LoVo (cell line): ENCODE measurements around the gene EFNB2.

ENCODE experiments used
- DNase-seq: peaks from one replicate; pipeline ENCODE4 v3.0.0-alpha.2; 2016; ENCODE audit warnings: low spot score

The EFNB2 gene

DNA sequence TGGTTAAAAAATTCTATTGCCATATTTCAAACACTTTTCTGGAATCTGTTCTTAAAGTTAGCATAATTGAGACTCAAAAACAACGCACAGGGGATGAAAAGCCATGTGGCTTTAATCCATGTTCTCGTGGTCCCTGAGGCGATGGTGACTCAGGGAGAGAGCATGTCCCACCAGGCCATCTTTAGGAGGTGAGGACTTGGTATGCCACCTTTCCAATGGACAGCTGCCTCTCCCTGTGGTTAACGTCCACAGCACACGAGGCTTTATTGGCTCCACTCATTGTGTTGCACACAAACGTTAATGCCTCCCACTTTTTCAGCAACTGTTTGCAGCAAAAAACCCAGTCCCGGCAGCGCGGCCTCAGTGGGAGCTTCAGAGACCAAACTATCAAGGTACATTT lies 51.4 kb downstream of the EFNB2 start:
- no peak for DNase-seq

GRCh38 chr13:106481919-106482318 lies 53.5 kb downstream of the EFNB2 start:
- DNase-seq = no peak

DNA sequence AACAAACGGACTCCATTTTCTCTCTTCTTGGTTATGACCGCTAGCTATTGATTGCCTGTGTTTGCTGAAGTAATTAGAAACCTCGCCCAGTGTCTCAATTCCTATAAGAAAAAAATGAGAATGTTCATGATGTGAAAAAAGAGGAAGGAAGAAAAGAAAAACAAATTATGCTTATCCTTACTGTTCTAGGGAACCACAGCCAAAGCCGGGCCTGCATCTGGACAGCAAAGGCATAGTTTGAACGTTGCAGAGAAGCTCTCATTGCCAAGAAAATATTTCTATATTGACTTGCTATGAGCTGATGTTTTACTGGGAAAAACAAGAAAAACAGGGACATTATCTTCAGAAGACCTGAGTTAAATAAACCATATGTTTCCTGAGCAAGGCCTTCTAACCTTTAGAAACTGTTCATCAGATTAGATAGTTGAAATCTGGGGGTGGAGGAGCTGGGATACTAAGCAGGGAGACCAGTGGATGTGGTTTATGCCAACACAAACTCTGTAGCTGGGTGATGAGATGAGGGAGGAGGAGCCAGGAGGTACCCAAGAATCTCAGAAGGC lies 55.0 kb downstream of the EFNB2 start:
- DNase-seq = no peak

DNA sequence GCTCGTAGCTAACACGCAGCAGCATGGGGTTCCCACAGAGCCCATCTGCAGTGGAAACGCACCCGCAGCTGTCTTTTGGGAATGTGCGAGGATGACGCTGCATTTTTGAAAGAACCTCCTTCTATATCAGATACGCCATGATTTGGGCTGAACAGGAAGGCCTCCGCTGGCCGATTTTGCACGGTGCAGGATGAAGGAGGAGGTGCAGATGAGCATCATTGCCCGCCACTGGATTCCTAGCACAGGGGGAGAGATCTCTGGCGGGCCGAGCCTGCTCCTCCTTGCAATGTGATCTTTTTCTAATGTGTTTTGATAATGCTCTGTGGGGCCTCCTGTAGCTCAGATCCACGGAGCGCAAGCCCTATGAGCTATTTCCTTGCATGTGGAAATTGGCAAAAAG lies 55.5 kb downstream of the EFNB2 start:
- DNase-seq = no peak

DNA sequence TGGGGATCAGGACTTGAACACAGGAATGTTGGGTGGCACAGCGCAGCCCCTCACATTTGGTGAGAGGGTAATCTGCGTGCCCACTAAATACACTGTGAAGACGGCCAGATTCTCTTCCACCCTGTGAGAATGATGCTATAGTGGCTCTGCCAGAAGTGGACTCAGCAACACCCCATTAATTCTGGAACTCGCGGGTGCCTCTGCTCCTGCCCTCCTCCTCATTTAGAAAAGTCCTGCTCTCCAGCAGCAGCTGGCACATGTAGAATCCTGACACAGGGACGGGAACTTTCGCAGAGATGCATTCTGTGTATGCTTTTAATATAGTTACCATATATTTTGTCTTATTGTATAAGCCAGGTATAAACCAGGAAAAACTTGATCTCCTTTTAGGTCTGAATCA lies 57.3 kb downstream of the EFNB2 start:
- no peak for DNase-seq

- peak; percentile 73 for DNase-seq
Observed at GRCh38 chr13:106477303-106477702, 58.2 kb downstream of the EFNB2 start.

DNA sequence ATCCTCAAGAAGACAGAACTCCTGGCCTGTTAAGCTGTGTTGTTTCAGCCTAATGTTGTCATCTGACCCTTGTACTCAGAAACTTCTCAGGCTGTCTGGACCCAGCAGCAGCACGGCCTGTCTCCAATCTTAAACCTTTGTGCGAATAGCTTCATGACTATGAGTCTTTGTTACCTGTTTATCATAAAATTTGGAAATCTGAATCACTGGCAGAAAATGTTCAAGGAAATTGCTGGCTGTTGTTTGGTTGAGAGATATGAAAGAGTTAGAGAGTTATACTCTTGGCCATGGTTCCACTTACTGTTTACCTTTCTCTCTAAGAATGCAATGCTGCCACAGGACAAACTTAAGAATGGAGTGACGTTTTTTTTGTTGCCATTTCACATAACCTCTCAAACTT lies 59.6 kb downstream of the EFNB2 start:
- peak; percentile 68 for DNase-seq

GRCh38 chr13:106474912-106475311 lies 60.5 kb downstream of the EFNB2 start:
- DNase-seq = no peak

- peak; percentile 9 for DNase-seq
Observed at GRCh38 chr13:106473154-106473553, 62.3 kb downstream of the EFNB2 start.

DNA sequence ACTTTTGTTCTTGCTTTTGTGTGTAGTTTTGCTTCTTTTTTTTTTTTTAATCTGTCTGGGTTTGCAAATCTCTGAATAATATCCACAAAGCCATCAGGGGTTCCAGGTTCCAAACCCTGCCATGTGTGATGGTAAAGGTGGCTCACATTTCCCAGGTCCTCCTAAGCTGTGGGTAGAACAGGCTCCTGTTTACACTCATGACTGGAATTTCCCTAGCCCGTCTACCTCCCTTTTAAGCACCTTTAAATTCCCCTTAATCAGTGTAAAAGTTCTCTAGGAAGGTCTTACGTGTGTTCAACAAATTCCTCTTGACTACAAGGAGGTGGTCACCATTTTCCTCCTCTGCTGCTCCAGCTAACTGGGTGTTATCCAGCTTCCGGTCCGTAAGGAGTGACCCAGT lies 62.8 kb downstream of the EFNB2 start:
- DNase-seq = peak; percentile 16

GRCh38 chr13:106471957-106472543 lies 63.4 kb downstream of the EFNB2 start:
- DNase-seq = peak; percentile 93

- DNase-seq = no peak
Observed at GRCh38 chr13:106470576-106470975, 64.9 kb downstream of the EFNB2 start.

- DNase-seq = no peak
Observed at GRCh38 chr13:106468744-106469590, 66.5 kb downstream of the EFNB2 start.

DNA sequence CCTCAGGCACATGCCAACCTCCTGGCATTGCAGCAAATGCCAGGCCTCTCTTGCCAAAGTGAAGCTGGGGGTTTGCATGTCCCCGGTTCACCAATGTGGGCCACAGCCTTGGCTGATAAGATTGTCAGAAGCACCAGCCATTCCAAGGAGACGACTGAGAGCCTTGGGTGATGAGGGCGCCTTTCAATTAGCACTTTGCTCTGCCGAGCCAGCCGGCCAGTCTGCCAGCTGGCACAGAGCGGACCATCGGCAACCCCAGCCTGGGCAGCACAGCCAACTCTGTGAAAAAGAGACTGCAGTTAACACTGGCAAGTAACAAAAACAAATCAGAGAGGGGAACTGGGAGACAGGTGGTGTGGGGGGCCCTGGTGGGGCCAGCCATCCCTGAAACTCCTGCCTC lies 67.3 kb downstream of the EFNB2 start:
- DNase-seq = no peak

DNA sequence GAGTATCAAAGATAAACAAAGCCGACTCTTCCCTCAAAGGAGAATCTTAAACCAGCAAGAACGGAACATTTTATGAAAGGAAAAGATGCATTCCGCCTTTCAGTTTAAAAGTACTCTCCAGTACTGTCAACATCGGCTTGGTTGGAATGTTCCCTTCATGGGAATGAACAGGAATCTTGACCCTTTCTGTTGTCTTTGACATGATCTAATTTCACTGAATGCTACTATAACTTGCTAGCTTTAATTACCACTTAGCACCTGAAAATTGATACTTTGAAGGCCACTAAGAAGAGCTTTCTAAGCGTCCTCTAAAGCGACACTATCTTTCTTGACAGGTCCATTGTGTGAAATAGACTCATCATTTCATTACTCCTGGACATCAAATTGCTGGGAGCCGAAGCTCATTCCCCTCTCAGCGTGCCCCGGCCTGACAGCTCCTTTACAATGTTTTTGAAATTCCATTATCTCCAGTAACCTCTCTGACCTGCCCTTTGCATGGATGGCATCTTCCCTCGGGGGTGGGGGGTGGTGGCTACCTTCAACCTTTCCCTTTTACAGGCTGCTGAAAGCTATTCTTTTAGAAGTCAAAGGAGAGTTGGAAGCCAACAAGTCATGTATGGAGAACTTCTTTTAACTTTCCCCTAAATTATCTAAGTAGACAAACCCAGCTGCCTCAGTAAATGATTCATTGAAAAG lies 67.9 kb downstream of the EFNB2 start:
- DNase-seq = no peak

- DNase-seq = no peak
Observed at GRCh38 chr13:106466691-106467426, 68.6 kb downstream of the EFNB2 start.

GRCh38 chr13:106464076-106464475 lies 71.4 kb downstream of the EFNB2 start:
- DNase-seq = no peak

GRCh38 chr13:106462710-106463109 lies 72.8 kb downstream of the EFNB2 start:
- no peak for DNase-seq

DNA sequence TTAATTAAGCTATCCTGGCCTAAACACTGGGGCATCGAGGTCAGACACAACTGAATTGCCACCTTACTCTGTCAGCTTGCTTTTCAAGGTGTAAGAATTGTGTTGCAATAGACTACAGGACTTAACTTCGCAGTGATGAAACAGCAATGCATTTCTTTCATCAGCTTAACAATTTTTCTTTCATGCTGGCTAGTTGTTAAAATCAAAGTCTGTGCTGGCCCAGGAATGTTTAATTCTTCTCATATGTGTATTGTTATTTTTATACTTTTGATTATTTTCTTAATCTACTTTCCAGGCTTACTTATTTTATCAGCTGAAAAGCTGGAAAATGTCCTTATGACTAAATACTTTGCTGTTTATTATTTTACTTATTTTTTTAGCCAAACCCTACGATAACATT lies 79.7 kb downstream of the EFNB2 start:
- no peak for DNase-seq

- no peak for DNase-seq
Observed at GRCh38 chr13:106455190-106455589, 80.3 kb downstream of the EFNB2 start.

DNA sequence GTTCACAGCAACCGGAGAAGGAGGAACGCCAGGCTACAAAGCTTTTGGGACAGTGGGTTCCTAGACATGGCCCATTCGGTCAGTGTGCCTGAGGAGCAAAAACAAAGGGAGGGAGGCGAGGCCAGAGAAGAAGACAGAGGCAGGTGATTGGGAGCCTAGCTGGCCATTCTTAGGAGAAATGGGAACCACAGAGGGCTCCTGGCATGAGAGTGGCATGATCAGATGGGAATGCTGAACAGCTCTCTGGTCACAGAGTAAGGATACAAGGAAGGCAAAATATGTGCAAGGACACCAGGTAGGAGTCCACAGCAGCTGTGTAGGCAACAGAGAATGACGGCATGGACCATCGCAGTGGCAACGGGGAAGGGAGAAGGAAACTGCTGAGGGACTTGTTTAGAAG lies 82.4 kb downstream of the EFNB2 start:
- no peak for DNase-seq

DNA sequence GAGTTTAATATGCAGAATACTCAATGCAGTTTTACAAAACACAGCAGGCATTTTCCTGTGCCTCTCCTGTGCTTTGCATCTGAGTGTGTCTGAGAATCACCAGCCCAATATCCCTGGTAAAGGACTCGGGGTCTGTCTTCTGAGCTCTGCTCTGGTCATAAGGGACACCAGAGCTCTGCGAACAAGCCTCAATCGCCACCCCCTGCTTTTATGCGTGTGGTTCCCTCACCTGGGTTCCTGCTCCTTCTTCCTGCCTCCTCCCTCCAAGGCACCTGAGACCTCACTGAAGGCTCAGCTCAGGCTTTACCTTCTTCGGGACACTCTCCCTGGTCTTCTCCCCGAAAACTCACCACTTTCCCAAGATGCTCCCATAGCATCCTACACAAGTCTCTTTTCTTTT lies 84.5 kb downstream of the EFNB2 start:
- DNase-seq = no peak
